ENCODE data around the gene NRP2.

DNA sequence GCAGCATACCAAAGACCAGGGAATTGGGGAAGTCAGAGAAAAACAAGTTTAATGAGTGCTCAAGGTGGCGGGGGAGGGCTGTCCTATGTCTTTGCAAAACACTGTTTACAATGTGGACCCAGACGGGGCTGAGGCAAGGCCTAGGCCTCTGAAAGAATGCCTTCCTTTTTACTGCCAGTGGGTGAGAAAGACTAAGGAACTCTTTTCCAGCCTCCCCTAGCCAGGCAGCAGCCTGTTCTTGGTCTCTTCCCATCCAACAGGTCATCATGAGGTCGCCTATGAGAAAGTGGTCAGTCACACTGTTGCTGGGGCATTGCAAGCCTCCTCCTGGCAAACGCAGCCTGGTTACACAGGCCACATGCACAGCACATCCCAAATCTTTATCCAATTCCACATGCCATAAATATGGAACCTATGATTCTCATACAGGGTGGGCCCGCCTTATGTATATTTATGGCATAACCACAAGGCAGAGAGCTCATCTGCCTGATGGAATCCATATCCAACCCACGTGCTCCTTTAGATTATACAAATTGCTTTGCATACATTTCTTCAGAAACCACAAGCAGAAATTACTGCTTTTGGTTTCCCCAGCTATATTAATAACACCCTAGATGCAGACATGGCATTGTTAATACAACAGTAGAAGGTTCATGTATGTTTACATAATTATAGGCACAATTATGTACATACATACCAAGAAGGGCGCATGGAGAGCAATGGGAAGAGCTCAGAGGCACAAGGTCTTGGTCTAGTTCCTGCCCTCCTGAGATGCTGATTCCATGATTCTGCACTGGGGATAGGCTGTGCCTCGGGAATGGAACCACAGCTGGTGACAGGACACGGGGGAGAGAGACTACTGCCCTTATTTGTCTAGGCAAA is 48.6 kb downstream of the NRP2 start:
- no peak for TF ChIP-seq CTCF (conservative IDR thresholded peaks at IDR 0.05; ENCODE audit: low read length)
- no peak for TF ChIP-seq EZH2phosphoT487 (IDR thresholded peaks at IDR 0.05; ENCODE audit: borderline replicate concordance, low read depth, low read length)
